Measurements from ENCODE around the gene SPRN.
"Not testable (repeated sequence)": the region's sequence is repeated elsewhere in the genome, so short reads cannot be mapped to it uniquely, and the experiment has no call there.

Gene SPRN

GRCh38 chr10:133424601-133425000 is at the start of gene SPRN:
Gene SPRN, minus strand, starts transcription at chr10:133424625. Its CDS starts 944 bp downstream, at chr10:133423681.
- H3K4me3 ChIP-seq (ENCODE audit: low read depth, low read length); DNase-seq (ENCODE audit: low read depth): not testable (repeated sequence)

- TF ChIP-seq CTCF (IDR thresholded peaks at IDR 0.05; ENCODE audit: low read depth, low read length, missing control alignments) = no peak
- no peak overlapping the region for H3K4me3 ChIP-seq (ENCODE audit: low read depth, low read length)
- no peak for DNase-seq (ENCODE audit: low read depth)
Measured at GRCh38 chr10:133474027-133474426, 49.6 kb upstream of the SPRN start.

- no peak for DNase-seq (ENCODE audit: low read depth)
- no peak overlapping the region for H3K4me3 ChIP-seq (ENCODE audit: low read depth, low read length)
- TF ChIP-seq CTCF (IDR thresholded peaks at IDR 0.05; ENCODE audit: low read depth, low read length, missing control alignments) = no peak
Measured at GRCh38 chr10:133473270-133473669, 48.8 kb upstream of the SPRN start.

- H3K4me3 ChIP-seq (ENCODE audit: low read depth, low read length) = no peak overlapping the region
- no peak for TF ChIP-seq CTCF (IDR thresholded peaks at IDR 0.05; ENCODE audit: low read depth, low read length, missing control alignments)
- DNase-seq (ENCODE audit: low read depth) = no peak
Measured at GRCh38 chr10:133471300-133472109, 47.1 kb upstream of the SPRN start.

- not testable (repeated sequence) for H3K4me3 ChIP-seq (ENCODE audit: low read depth, low read length); DNase-seq (ENCODE audit: low read depth)
Measured at GRCh38 chr10:133469205-133469604, 44.8 kb upstream of the SPRN start.

GRCh38 chr10:133467286-133467911 is 43.0 kb upstream of the SPRN start:
- H3K4me3 ChIP-seq (ENCODE audit: low read depth, low read length) = no peak overlapping the region
- no peak for TF ChIP-seq CTCF (IDR thresholded peaks at IDR 0.05; ENCODE audit: low read depth, low read length, missing control alignments)
- no peak for DNase-seq (ENCODE audit: low read depth)

GRCh38 chr10:133466683-133467275 is 42.4 kb upstream of the SPRN start:
- no peak overlapping the region for H3K4me3 ChIP-seq (ENCODE audit: low read depth, low read length)
- DNase-seq (ENCODE audit: low read depth) = no peak
- TF ChIP-seq CTCF (IDR thresholded peaks at IDR 0.05; ENCODE audit: low read depth, low read length, missing control alignments) = no peak

Data from GM12864 (cell line).